ENCODE results near the gene CWC27.

- TF ChIP-seq CTCF (conservative IDR thresholded peaks at IDR 0.05; ENCODE audit: low read depth, low read length) (no peak), EZH2 (IDR thresholded peaks at IDR 0.05; ENCODE audit: low read length, unreplicated experiment) (no peak), EZH2phosphoT487 (IDR thresholded peaks at IDR 0.05; ENCODE audit: borderline replicate concordance, low read length) (no peak)
These were observed 115.8 kb downstream of the CWC27 start for GRCh38 chr5:64884541-64884940.

Data from PC-3 (cell line).